T47D (cell line): ENCODE results near the gene CLCA2.
"Not testable (repeated sequence)": the region's sequence is repeated elsewhere in the genome, so short reads cannot be mapped to it uniquely, and the experiment has no call there.

Experiments
- DNase-seq, 2 experiments: peaks; one replicate each; pipeline versions ENCODE4 v3.0.0 to v3.0.0-alpha.2; 2011 to 2012; ENCODE audit warnings: low read depth in 1 of 2, low spot score in 1 of 2
- JUND ChIP-seq: IDR thresholded peaks from 2 replicates; pipeline ENCODE4 v1.6.1; 2012; ENCODE audit warnings: low read depth
- in situ Hi-C: cut with HindIII; loops from 2 replicates; pipeline ENCODE4 v1.10.0; 2016; ENCODE audit warnings: low sequenced_read_pairs, low pct_unique_long_range_greater_than_20kb

CLCA2 gene

DNA sequence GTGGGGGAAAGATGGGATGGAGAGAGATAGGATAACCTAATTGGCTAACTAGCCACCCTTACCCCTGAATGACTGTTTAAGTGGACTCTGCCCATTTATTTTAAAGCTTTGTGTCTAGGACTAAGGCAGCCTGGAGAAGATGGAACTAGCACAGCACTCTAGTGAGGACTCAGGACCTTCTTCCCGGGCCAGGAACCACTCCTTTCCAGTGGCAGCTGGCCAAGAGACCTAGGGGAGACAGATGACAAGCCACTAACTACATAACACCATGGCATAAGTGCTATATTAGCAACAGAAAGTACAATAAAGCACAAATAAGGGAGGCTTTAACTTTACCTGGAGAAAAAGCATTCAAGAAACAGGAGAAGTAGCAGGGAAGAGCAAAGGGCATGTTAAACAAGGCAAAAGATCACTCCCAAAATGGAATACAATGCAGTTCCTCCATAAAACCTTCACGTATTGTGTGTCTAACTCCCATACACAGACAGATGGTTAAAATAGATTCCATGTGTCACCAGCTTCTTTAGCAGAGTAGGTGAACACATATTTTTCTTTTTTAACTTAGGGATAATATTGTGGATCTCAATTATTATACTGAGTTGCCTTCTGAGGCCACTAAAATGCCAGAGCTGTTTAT is 65.4 kb downstream of the CLCA2 start:
- no peak for DNase-seq
- in situ Hi-C loops, result no loop called here
- no peak for TF ChIP-seq JUND

DNA sequence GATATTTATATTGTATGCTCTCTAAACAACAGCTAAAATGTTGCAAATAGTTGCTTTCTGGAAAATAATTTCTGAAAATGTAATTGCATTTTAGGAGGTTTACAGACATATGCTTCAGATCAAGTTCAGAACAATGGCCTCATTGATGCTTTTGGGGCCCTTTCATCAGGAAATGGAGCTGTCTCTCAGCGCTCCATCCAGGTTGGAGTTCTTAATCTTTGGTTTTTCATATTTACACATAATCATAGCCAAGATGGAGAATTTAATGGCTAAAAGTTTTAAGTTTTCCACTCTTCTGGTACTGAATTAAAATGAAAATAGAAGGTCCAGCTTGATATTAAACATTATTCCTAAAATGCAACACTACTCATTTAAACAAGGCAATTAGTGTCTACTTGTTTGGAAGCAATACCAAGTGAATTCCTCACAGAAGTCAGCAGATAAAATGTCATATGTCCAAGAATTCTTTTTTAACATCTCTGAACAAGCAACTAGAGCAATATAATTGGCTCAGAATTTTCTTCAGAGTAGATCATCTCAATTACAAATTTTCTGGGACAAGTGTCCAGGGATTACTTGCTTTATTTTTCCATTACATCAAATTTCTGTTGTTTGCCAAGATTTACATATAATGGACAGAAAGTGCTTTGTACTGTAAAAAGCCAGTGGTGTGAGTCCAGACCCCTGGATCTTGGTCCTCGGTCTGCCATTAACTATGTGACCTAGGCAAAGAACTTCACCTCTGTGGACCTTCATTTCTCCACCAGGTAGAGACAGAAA is 67.4 kb downstream of the CLCA2 start:
- in situ Hi-C loops, result no loop called here
- no peak for TF ChIP-seq JUND
- DNase-seq, result no peak

GRCh38 chr1:86498281-86498680 is 74.3 kb downstream of the CLCA2 start:
- in situ Hi-C loops, result no loop called here
- TF ChIP-seq JUND, result no peak
- DNase-seq, result no peak

DNA sequence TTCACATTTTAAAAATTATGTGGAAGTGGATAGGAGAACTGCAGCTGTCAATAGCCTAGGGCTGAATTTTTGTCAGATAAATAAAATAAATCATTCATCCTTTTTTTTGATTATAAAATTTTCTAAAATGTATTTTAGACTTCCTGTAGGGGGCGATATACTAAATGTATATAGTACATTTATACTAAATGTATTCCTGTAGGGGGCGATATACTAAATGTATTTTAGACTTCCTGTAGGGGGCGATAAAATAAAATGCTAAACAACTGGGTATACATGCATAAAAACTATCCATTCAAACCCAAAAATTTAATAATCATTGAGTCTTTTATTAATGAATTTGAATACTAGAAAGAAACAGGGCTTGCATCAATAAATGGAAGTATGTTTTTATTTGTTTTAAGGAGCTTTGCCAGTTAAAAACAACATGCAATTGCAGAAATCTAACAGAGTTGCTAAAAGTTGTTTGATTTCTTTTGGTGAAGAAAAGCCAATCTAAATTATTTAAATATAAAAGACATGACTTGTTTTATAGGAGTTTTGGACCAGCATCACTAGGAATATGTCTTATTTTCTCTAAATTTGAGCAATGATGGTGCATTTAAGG is 76.1 kb downstream of the CLCA2 start:
- peak in 1 of 2 experiments; percentile 35 for DNase-seq
- no peak for TF ChIP-seq JUND
- in situ Hi-C loops, result no loop called here

- in situ Hi-C loops, result no loop called here
- DNase-seq, result no peak
- TF ChIP-seq JUND, result no peak
These were observed 76.7 kb downstream of the CLCA2 start for GRCh38 chr1:86500714-86501113.

GRCh38 chr1:86502125-86502646 is 78.2 kb downstream of the CLCA2 start:
- in situ Hi-C loops, result not testable (repeated sequence)

GRCh38 chr1:86502721-86503405 is 78.9 kb downstream of the CLCA2 start:
- DNase-seq, result no peak
- no peak for TF ChIP-seq JUND
- in situ Hi-C loops, result no loop called here

More at GRCh38 chr1:86502125-86502646, 78.2 kb downstream of the CLCA2 start:
- DNase-seq, result peak in 1 of 2 experiments; percentile 66

DNA sequence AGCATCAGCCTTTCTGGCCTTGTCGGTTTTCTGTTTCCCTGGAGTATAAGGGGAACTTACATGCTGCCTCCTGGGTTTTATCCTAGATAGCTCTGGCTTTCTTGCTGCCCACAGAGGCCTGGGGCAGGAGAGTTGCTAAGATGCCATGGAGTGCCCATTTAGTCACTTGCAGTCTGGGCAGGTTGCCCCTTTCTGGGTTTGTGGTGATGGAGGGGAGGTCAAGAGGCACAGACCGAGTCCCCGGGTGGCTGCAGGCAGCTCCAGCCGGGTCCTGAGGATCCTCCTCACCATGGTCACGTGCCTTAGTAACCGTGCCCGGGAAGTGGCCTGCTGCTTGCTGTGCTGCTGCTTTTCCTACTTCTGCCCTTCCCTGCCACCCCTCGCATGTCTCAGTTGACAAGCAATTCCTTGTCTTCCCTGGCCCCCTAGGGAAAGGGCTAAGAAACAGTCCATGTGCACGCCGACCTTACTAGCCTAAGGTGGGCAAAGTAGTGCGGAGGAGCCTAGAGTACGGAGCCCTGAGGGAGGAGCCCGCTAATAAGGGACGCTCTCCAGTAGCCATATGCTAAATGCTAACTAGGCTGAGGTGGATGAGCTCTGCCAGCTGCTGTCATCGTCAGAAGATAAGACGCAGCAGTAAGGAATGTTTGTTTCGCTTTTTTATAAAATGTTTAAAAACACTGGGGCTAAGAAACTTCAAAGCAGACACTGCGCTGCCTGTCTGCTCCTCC is 79.6 kb downstream of the CLCA2 start:
- no peak for TF ChIP-seq JUND

DNA sequence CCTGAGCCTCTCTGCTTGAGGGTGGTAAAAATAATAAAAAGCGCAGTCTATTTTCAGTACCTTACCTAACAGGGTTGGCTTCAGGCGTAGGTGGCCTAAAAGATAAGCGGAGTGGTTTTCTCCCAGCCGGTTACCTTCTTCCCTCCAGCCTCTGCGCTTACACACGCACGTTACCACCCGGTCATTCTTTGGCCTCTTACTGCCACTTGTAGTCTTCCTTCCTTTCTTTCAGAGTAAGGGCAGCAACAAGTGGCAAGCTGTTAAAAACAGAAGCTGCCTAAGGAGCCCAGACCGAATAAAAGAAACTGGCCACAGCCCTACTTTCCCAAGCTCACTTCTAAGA is 80.1 kb downstream of the CLCA2 start:
- in situ Hi-C loops, result no loop called here
- no peak for DNase-seq
- no peak for TF ChIP-seq JUND

More for the DNA sequence above, 79.6 kb downstream of the CLCA2 start:
- in situ Hi-C loops, result no loop called here
- no peak for DNase-seq

- DNase-seq, result peak in 1 of 2 experiments; percentile 86
- in situ Hi-C loops, result no loop called here
- no peak for TF ChIP-seq JUND
These were observed 81.1 kb downstream of the CLCA2 start for GRCh38 chr1:86504895-86505563.

GRCh38 chr1:86505564-86505902 is 81.6 kb downstream of the CLCA2 start:
- in situ Hi-C loops, result no loop called here
- no peak for TF ChIP-seq JUND
- no peak for DNase-seq
